ENCODE measurements around the gene STYXL1.

Gene STYXL1

DNA sequence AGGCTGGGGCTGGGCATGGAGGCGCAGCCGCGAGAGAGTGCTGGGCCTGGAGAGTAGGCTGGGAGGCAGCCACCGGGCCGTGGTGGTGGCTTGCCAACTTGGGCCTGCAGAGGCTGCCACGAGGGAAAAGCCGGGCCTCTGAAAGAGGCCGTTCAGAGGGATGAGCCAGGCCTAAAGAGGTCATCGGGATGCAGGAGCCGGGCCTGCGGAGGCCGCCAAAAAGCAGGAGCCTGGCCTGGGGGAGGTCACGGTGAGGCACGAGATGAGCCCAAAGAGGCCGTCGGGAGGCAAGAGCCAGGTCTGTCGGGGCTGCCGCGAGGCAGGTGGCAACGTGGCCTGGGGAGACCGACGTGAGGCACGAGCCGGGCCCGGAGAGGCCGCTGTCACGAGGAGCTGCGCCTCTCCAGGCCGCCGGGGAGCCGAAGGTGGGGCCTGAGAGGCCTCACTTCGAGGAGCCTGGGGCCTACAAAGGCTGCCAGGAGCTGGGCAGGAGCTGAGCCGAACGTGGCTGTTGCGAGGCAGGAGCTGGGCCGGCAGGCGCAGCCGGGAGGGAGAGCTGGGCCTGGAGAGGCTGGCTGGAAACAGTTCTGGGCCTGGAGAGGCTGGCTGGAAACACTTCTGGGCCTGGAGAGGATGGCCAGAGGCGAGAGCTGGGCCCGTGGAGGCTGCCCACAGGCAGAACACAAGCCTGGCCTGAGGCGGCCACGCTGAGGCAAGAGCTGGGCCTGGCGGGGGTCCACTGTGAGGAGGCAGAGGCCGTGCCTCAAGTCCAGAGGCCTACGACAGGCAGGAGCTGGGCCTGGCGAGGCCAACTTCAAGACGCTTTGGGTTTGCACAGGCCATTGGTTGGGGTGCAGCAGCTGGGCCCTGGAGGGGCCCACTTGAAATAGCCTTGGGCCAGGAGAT, 24.7 kb upstream of the STYXL1 start:
- no peak overlapping the region for H3K4me3 ChIP-seq (ENCODE audit: low read depth, low read length)
- TF ChIP-seq, protein P1, sequence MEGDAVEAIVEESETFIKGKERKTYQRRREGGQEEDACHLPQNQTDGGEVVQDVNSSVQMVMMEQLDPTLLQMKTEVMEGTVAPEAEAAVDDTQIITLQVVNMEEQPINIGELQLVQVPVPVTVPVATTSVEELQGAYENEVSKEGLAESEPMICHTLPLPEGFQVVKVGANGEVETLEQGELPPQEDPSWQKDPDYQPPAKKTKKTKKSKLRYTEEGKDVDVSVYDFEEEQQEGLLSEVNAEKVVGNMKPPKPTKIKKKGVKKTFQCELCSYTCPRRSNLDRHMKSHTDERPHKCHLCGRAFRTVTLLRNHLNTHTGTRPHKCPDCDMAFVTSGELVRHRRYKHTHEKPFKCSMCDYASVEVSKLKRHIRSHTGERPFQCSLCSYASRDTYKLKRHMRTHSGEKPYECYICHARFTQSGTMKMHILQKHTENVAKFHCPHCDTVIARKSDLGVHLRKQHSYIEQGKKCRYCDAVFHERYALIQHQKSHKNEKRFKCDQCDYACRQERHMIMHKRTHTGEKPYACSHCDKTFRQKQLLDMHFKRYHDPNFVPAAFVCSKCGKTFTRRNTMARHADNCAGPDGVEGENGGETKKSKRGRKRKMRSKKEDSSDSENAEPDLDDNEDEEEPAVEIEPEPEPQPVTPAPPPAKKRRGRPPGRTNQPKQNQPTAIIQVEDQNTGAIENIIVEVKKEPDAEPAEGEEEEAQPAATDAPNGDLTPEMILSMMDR (IDR thresholded peaks at IDR 0.05; ENCODE audit: insufficient read depth, low read depth, low read length, missing control alignments), result no peak
- no peak for DNase-seq (ENCODE audit: low read depth)

DNA sequence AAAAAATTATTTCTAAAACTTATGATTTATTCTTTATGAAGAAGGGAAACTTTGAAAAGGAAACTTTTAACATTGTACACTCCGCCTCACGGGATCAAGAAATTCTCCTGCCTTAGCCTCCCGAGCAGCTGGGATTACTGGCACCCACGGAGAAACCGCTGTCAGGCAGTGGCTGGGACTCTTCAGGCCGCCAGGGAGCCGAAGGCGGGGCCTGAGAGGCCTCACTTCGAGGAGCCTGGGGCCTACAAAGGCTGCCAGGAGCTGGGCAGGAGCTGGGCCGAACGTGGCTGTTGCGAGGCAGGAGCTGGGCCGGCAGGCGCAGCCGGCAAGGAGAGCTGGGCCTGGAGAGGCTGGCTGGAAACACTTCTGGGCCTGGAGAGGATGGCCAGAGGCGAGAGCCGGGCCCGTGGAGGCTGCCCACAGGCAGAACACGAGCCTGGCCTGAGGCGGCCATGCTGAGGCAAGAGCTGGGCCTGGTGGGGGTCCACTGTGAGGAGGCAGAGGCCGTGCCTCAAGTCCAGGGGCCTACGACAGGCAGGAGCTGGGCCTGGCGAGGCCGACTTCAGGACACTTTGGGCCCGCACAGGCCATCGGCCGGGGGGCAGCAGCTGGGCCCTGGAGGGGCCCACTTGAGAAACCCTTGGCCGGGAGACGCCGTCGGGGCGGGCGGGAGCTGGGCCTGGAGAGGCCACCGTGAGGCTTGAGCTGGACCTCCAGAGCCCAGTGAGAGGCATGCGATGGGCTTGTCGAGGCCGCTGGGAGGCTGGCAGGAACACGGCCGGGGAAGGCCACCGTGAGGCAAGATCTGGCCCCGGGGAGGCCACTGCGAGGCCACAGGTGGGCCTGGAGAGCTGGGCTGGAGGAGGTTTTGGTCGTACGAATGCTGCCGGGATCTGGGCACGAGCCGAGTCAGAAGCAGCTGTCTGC, 23.8 kb upstream of the STYXL1 start:
- TF ChIP-seq, protein P1 (IDR thresholded peaks at IDR 0.05; ENCODE audit: insufficient read depth, low read depth, low read length, missing control alignments), result no peak
- no peak overlapping the region for H3K4me3 ChIP-seq (ENCODE audit: low read depth, low read length)
- no peak for DNase-seq (ENCODE audit: low read depth)

DNA sequence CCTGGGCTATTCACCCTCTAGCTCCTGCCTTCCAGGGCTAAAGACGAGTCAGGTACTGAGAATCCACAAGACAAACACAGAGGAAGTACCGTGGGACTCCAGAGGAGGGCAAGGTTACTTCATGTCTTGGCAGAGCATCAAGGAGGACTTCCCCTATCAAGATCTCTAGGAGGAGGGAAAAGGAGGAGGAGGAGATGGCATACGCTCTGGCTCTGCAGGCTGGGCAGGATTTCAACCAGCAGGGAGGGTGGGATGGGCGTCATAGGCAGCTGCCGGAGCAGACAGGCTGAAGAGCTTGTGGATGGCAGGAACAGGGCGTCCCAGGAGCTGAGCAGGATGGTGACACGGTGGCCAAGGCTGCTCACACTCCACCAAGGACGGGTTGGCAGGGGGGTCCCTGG, 21.4 kb upstream of the STYXL1 start:
- DNase-seq (ENCODE audit: low read depth), result no peak
- TF ChIP-seq, protein P1 (IDR thresholded peaks at IDR 0.05; ENCODE audit: insufficient read depth, low read depth, low read length, missing control alignments), result no peak

DNA sequence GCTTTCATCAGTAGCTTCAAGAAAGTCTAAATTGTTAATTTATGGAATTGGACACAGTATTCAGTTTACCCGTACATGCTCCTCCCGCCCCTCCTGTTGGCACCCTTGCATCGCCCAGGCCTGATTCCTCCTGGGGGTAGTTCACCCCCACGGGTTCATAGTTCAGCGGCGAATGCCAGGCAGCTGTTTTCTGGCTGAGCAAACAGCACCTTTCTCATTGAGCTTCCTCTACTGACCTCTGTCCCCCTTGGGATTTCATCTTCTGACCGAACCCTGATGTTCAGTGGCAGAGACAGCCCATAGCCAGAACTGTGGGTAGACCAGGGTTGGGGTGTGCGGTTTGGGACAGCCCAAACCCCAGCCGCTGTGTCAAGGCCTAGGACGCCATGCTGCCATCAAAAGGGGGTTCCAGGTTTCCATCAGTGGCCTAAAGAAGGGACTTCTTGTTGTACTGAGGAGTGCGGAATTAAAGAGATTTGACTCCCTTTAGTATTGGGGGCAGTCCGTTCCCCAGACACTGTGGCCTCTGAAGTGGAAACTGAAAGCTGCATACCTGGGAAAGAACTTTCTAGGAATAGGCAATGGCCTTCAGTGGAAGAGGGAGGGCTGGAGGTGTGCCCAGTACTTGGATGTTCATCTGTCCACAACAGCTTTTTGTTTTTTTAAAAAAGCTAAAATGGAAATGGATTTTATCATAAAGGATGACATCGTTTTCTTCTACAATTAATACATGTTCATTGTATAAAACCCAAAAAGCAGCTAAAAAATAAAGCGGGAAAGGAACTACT, 19.1 kb upstream of the STYXL1 start:
- no peak overlapping the region for H3K4me3 ChIP-seq (ENCODE audit: low read depth, low read length)
- TF ChIP-seq, protein P1 (IDR thresholded peaks at IDR 0.05; ENCODE audit: insufficient read depth, low read depth, low read length, missing control alignments), result no peak
- DNase-seq (ENCODE audit: low read depth), result no peak

More for the DNA sequence above, 21.4 kb upstream of the STYXL1 start:
- H3K4me3 ChIP-seq (ENCODE audit: low read depth, low read length), result no peak overlapping the region

DNA sequence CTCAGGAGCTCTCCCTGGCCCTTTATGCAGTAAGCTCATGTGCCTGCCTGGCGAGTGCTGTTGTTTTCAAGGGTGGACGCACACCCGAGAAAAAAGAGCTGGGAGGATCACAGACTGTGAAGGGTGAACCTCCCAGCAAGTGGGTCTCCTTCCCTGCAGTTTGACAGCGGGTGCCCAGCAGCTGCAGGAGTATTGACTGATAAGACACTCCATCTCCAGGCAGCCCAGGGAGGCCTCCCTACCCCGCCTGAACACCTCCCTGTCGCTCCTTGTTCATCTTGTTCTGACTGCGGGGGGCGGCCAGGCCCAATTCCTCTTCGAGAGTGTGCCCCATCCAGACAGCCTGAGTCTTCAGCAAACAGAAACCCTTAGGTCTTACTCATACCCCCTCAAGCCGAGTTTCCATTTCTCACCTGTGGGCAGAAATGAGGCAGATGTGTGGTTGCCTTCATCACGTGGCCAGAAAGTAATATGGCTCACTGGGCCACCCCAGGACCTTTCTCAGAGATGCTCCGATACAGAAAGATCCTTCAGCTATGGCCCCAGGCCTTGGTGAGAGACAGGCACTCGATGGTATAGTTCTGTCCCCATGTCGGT, 17.3 kb upstream of the STYXL1 start:
- no peak overlapping the region for H3K4me3 ChIP-seq (ENCODE audit: low read depth, low read length)
- TF ChIP-seq, protein P1 (IDR thresholded peaks at IDR 0.05; ENCODE audit: insufficient read depth, low read depth, low read length, missing control alignments), result no peak
- DNase-seq (ENCODE audit: low read depth), result no peak
